Measurements from ENCODE around the gene DAGLB.

The DAGLB gene

GRCh38 chr7:6432781-6433180 lies 15.0 kb downstream of the DAGLB start:
- in situ Hi-C loops (cut with MboI; ENCODE audit: low sequenced_read_pairs), result no loop called here

GRCh38 chr7:6430974-6431373 lies 16.8 kb downstream of the DAGLB start:
- in situ Hi-C loops (cut with MboI; ENCODE audit: low sequenced_read_pairs), result no loop called here

- in situ Hi-C loops (cut with MboI; ENCODE audit: low sequenced_read_pairs), result no loop called here
These were observed 17.3 kb downstream of the DAGLB start for GRCh38 chr7:6430271-6430940.

GRCh38 chr7:6425948-6426347 lies 21.8 kb downstream of the DAGLB start:
- in situ Hi-C loops (cut with MboI; ENCODE audit: low sequenced_read_pairs), result no loop called here

GRCh38 chr7:6423942-6424701 lies 23.6 kb downstream of the DAGLB start:
- in situ Hi-C loops (cut with MboI; ENCODE audit: low sequenced_read_pairs), result no loop called here

GRCh38 chr7:6422926-6423632 lies 24.7 kb downstream of the DAGLB start:
- in situ Hi-C loops (cut with MboI; ENCODE audit: low sequenced_read_pairs), result no loop called here

- in situ Hi-C loops (cut with MboI; ENCODE audit: low sequenced_read_pairs), result no loop called here
These were observed 25.7 kb downstream of the DAGLB start for GRCh38 chr7:6422095-6422494.

- in situ Hi-C loops (cut with MboI; ENCODE audit: low sequenced_read_pairs), result no loop called here
These were observed 27.1 kb downstream of the DAGLB start for GRCh38 chr7:6420680-6421079.

GRCh38 chr7:6419310-6419773 lies 28.4 kb downstream of the DAGLB start:
- in situ Hi-C loops (cut with MboI; ENCODE audit: low sequenced_read_pairs), result no loop called here

- in situ Hi-C loops (cut with MboI; ENCODE audit: low sequenced_read_pairs), result no loop called here
These were observed 30.3 kb downstream of the DAGLB start for GRCh38 chr7:6417408-6417807.

GRCh38 chr7:6416516-6417145 lies 31.1 kb downstream of the DAGLB start:
- in situ Hi-C loops (cut with MboI; ENCODE audit: low sequenced_read_pairs), result no loop called here

- in situ Hi-C loops (cut with MboI; ENCODE audit: low sequenced_read_pairs), result no loop called here
These were observed 34.1 kb downstream of the DAGLB start for GRCh38 chr7:6413637-6414036.

GRCh38 chr7:6409944-6410693 lies 37.6 kb downstream of the DAGLB start:
- in situ Hi-C loops (cut with MboI; ENCODE audit: low sequenced_read_pairs), result no loop called here

GRCh38 chr7:6409091-6409490 lies 38.7 kb downstream of the DAGLB start:
- in situ Hi-C loops (cut with MboI; ENCODE audit: low sequenced_read_pairs), result no loop called here

- in situ Hi-C loops (cut with MboI; ENCODE audit: low sequenced_read_pairs), result no loop called here
These were observed 40.3 kb downstream of the DAGLB start for GRCh38 chr7:6407434-6407833.

- in situ Hi-C loops (cut with MboI; ENCODE audit: low sequenced_read_pairs), result no loop called here
These were observed 41.6 kb downstream of the DAGLB start for GRCh38 chr7:6406121-6406520.

- in situ Hi-C loops (cut with MboI; ENCODE audit: low sequenced_read_pairs), result no loop called here
These were observed 43.8 kb downstream of the DAGLB start for GRCh38 chr7:6403907-6404306.

- in situ Hi-C loops (cut with MboI; ENCODE audit: low sequenced_read_pairs), result no loop called here
These were observed 45.0 kb downstream of the DAGLB start for GRCh38 chr7:6402741-6403140.

- in situ Hi-C loops (cut with MboI; ENCODE audit: low sequenced_read_pairs), result no loop called here
These were observed 45.7 kb downstream of the DAGLB start for GRCh38 chr7:6402041-6402440.

GRCh38 chr7:6401536-6401935 lies 46.2 kb downstream of the DAGLB start:
- in situ Hi-C loops (cut with MboI; ENCODE audit: low sequenced_read_pairs), result no loop called here
